ENCODE data around the gene CAPN1.
"Not testable (repeated sequence)": the region's sequence is repeated elsewhere in the genome, so short reads cannot be mapped to it uniquely, and the experiment has no call there.

CAPN1 gene

DNA sequence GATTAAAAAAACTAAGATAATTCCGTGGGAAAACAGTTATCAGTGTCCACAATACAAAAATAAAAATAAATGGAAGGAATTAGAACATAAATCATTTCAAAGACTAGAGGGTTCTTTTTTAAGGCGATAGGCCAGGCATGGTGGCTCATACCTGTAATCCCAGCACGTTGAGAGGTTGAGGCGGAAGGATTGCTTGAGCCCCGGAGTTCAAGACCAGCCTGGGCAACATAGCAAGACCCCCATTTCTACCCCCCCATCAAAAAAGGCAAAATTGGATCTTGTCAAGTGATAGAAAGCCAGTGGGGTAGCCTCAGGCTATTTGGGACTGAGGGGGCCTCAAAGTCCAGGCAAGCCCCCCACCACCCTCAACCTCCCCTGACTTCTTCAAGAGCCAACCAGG, 59.4 kb downstream of the CAPN1 start:
- DNase-seq: no peak
- H3K4me3 ChIP-seq (ENCODE audit: low read depth, low read length): no peak overlapping the region
- no peaks in the 10 kb centered on the region for H3K27me3 ChIP-seq
- H3K9me3 ChIP-seq: no peaks in the 10 kb centered on the region
- H3K4me1 ChIP-seq: no peaks in the 10 kb centered on the region
- no peaks in the 10 kb centered on the region for H3K36me3 ChIP-seq
- TF ChIP-seq, protein P1, sequence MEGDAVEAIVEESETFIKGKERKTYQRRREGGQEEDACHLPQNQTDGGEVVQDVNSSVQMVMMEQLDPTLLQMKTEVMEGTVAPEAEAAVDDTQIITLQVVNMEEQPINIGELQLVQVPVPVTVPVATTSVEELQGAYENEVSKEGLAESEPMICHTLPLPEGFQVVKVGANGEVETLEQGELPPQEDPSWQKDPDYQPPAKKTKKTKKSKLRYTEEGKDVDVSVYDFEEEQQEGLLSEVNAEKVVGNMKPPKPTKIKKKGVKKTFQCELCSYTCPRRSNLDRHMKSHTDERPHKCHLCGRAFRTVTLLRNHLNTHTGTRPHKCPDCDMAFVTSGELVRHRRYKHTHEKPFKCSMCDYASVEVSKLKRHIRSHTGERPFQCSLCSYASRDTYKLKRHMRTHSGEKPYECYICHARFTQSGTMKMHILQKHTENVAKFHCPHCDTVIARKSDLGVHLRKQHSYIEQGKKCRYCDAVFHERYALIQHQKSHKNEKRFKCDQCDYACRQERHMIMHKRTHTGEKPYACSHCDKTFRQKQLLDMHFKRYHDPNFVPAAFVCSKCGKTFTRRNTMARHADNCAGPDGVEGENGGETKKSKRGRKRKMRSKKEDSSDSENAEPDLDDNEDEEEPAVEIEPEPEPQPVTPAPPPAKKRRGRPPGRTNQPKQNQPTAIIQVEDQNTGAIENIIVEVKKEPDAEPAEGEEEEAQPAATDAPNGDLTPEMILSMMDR (IDR thresholded peaks at IDR 0.05; ENCODE audit: low read depth, low read length): no peak

DNA sequence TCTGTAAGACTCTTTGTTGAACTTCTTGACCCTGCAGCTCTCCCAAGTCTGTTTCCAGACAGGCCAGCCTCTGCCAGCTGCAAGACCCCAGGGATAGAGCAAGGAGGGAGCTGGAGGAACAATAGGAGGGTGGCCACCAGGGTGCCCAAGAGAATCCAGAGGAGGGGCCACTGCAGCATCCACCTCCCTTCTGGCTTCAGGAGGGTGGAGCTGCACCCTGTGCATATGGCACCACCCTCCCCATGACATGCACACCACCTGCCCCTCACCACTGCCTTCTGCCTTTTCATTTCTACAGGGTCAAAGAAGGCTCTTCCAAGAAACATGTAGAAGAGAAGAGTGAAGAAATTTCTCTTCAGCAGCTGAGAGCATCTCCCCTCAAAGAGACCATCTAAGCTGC, 60.0 kb downstream of the CAPN1 start:
- Histone ChIP-seq H3K4me1 (no peaks in the 10 kb centered on the region), H3K36me3 (no peaks in the 10 kb centered on the region), H3K4me3 (ENCODE audit: low read depth, low read length) (no peak overlapping the region), H3K27me3 (no peaks in the 10 kb centered on the region), H3K9me3 (no peaks in the 10 kb centered on the region)
- DNase-seq: no peak
- TF ChIP-seq, protein P1 (IDR thresholded peaks at IDR 0.05; ENCODE audit: low read depth, low read length): no peak

DNA sequence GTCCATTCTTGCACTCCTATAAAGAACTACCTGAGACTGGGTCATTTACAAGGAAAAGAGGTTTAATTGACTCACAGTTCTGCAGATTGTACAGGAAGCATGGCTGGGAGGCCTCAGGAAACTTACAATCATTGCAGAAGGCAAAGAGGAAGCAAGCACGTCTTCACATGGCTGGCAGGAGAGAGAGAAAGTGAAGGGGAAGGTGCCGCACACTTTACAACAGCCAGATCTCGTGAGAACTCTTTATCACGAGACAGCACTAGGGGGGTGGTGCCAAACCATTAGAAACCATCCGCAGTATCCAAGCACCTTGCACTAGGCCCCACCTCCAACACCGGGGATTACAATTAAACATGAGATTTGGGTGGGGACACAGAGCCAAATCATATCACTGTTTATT, 60.7 kb downstream of the CAPN1 start:
- DNase-seq: no peak
- H3K9me3 ChIP-seq: no peaks in the 10 kb centered on the region
- H3K4me1 ChIP-seq: no peaks in the 10 kb centered on the region
- TF ChIP-seq, protein P1 (IDR thresholded peaks at IDR 0.05; ENCODE audit: low read depth, low read length): no peak
- no peaks in the 10 kb centered on the region for H3K36me3 ChIP-seq
- no peak overlapping the region for H3K4me3 ChIP-seq (ENCODE audit: low read depth, low read length)
- no peaks in the 10 kb centered on the region for H3K27me3 ChIP-seq

DNA sequence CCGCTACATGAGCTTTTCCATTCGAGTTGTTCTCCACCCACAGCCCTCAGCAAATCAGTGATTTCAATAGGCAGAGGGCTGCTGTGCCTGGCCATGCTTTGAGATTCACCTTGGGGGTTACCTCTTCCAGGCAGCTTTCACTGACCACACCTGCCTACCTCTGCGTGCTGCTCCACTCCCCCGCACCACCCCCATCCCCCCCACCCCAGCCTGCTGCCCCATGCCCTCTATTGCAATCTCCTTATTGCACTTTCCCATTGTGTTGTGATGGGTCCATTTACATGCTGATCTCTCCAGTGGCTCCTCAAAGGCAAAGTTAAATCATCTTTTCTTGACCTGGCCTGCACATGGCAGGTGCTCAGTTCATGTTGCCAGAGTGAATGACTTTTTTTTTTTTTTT, 62.1 kb downstream of the CAPN1 start:
- Histone ChIP-seq H3K27me3 (no peaks in the 10 kb centered on the region), H3K9me3 (no peaks in the 10 kb centered on the region), H3K4me3 (ENCODE audit: low read depth, low read length) (no peak overlapping the region), H3K36me3 (no peaks in the 10 kb centered on the region), H3K4me1 (no peaks in the 10 kb centered on the region)
- DNase-seq: no peak
- TF ChIP-seq, protein P1 (IDR thresholded peaks at IDR 0.05; ENCODE audit: low read depth, low read length): no peak

DNA sequence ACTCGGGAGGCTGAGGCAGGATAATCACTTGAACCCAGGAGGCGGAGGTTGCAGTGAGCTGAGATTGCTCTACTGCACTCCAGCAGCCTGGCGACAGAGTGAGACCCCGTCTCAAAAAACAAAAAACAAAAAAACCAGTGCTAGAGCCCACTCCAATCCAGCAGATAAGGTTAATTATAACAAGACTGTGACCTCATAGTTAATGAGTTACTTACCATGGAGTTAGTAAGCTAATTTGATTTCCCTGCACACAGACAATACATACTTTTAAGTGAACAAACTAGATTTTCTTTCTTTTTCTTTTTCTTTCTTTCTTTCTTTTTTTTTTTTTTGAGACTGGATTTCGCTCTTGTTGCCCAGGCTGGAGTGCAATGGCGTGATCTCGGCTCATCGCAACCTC, 63.3 kb downstream of the CAPN1 start:
- H3K9me3 ChIP-seq; H3K27me3 ChIP-seq; H3K4me3 ChIP-seq (ENCODE audit: low read depth, low read length); H3K36me3 ChIP-seq; H3K4me1 ChIP-seq; DNase-seq: not testable (repeated sequence)

DNA sequence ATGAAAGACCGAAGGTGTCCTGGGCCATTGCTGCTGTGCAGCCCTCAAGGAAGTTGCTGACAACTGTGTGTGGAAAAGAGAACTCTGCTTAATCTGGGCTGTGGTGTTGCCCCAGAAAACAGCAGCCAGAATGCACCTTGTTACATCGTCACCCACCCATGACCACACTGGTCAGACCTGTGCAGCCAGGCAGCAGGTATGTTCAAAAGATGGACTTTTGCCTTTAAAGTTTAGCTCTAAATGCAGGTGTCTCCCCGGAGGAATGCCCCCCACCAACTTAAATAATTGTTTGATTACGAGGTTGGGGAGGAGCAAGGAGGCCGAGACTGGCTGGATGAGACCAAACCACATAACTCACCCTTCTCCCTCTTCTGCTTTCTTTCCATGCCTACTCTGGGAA, 64.8 kb downstream of the CAPN1 start:
- H3K4me3 ChIP-seq (ENCODE audit: low read depth, low read length): no peak overlapping the region
- TF ChIP-seq, protein P1 (IDR thresholded peaks at IDR 0.05; ENCODE audit: low read depth, low read length): no peak
- DNase-seq: no peak
- no peaks in the 10 kb centered on the region for H3K36me3 ChIP-seq
- no peaks in the 10 kb centered on the region for H3K9me3 ChIP-seq
- H3K27me3 ChIP-seq: no peaks in the 10 kb centered on the region
- H3K4me1 ChIP-seq: no peaks in the 10 kb centered on the region

DNA sequence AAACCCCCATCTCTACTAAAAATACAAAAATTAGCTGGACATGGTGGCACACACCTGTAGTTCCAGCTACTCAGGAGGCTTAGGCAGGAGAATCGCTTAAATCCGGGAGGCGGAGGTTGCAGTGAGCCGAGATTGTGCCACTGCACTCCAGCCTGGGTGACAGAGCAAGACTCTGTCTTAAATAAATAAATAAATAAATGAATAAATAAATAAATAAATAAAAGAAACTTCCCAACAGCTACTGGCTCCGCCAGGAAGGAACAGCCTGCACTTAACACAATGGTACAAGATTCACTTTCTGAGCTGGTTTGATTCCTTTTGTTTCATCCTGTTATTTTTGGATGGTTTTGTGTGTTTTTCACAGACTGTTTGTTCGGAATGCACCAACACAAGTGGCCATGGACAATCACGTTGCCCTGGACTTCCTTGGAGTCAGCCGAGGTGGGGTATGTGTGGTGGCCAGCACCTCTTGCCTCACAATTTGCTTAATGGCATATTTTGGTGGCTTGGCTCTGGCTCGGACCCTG, 66.5 kb downstream of the CAPN1 start:
- H3K4me3 ChIP-seq (ENCODE audit: low read depth, low read length); DNase-seq; H3K36me3 ChIP-seq; H3K9me3 ChIP-seq; H3K27me3 ChIP-seq; H3K4me1 ChIP-seq: not testable (repeated sequence)
